ENCODE measurements around the gene FOXN1.
A peak's percentile ranks its signal among the peaks of the same experiment; 100 is the strongest.

Gene FOXN1

GRCh38 chr17:28567604-28568003, 61.5 kb downstream of the FOXN1 start:
- TF ChIP-seq PAX5 (IDR thresholded peaks at IDR 0.05; ENCODE audit: insufficient read depth, low read length, severe bottlenecking) (no peak), SPI1 (IDR thresholded peaks at IDR 0.05; ENCODE audit: low read depth, low read length) (peak; percentile 98)
- no peak for FAIRE-seq
- DNase-seq (ENCODE audit: insufficient read length, low spot score), result peak; percentile 43

GRCh38 chr17:28569446-28569845, 63.3 kb downstream of the FOXN1 start:
- FAIRE-seq, result no peak
- no peak for DNase-seq (ENCODE audit: insufficient read length, low spot score)
- TF ChIP-seq PAX5 (IDR thresholded peaks at IDR 0.05; ENCODE audit: insufficient read depth, low read length, severe bottlenecking) (no peak), POLR2A (IDR thresholded peaks at IDR 0.05; ENCODE audit: low read depth, low read length) (no peak), TAF1 (IDR thresholded peaks at IDR 0.05; ENCODE audit: low read depth, low read length) (no peak), POLR2AphosphoS5 (IDR thresholded peaks at IDR 0.05; ENCODE audit: low read depth, low read length) (no peak)

- peak; percentile 78 for FAIRE-seq
- 0 out of 2 replicates have a peak, but pooled peaks have one; percentile 1 for TF ChIP-seq POLR2A (IDR thresholded peaks at IDR 0.05; ENCODE audit: low read depth, low read length)
- no peak for TF ChIP-seq PAX5 (IDR thresholded peaks at IDR 0.05; ENCODE audit: insufficient read depth, low read length, severe bottlenecking)
- DNase-seq (ENCODE audit: insufficient read length, low spot score), result peak; percentile 38
Measured at GRCh38 chr17:28570716-28571360, 64.7 kb downstream of the FOXN1 start.

- peak; percentile 93 for FAIRE-seq
- TF ChIP-seq POLR2AphosphoS5 (IDR thresholded peaks at IDR 0.05; ENCODE audit: low read depth, low read length), result peak; percentile 67; the same call in 1 of the 2 replicates
- no peak for TF ChIP-seq PAX5 (IDR thresholded peaks at IDR 0.05; ENCODE audit: insufficient read depth, low read length, severe bottlenecking)
- TF ChIP-seq POLR2A (IDR thresholded peaks at IDR 0.05; ENCODE audit: low read depth, low read length), result peak; percentile 70
- peak; percentile 90 for TF ChIP-seq TAF1 (IDR thresholded peaks at IDR 0.05; ENCODE audit: low read depth, low read length)
- peak; percentile 35; the same call in 1 of the 2 replicates for TF ChIP-seq SPI1 (IDR thresholded peaks at IDR 0.05; ENCODE audit: low read depth, low read length)
- TF ChIP-seq POU2F2 (IDR thresholded peaks at IDR 0.05; ENCODE audit: low read depth, low read length), result 0 out of 2 replicates have a peak, but pooled peaks have one; percentile 42
- DNase-seq (ENCODE audit: insufficient read length, low spot score), result peak; percentile 92
Measured at GRCh38 chr17:28571361-28572122, 65.4 kb downstream of the FOXN1 start, which contains the start of gene PIGS. TSS of gene PIGS (minus strand) at chr17:28571524. CDS start at chr17:28571496, 28 bp downstream.

GRCh38 chr17:28572259-28573039, 66.3 kb downstream of the FOXN1 start:
- DNase-seq (ENCODE audit: insufficient read length, low spot score) (no peak), FAIRE-seq (no peak)
- TF ChIP-seq SPI1 (IDR thresholded peaks at IDR 0.05; ENCODE audit: low read depth, low read length) (no peak), POU2F2 (IDR thresholded peaks at IDR 0.05; ENCODE audit: low read depth, low read length) (no peak), POLR2AphosphoS5 (IDR thresholded peaks at IDR 0.05; ENCODE audit: low read depth, low read length) (no peak), TAF1 (IDR thresholded peaks at IDR 0.05; ENCODE audit: low read depth, low read length) (no peak), PAX5 (IDR thresholded peaks at IDR 0.05; ENCODE audit: insufficient read depth, low read length, severe bottlenecking) (no peak), POLR2A (IDR thresholded peaks at IDR 0.05; ENCODE audit: low read depth, low read length) (no peak)

GRCh38 chr17:28573040-28573380, 66.9 kb downstream of the FOXN1 start:
- TF ChIP-seq SPI1 (IDR thresholded peaks at IDR 0.05; ENCODE audit: low read depth, low read length) (no peak), POU2F2 (IDR thresholded peaks at IDR 0.05; ENCODE audit: low read depth, low read length) (no peak), TAF1 (IDR thresholded peaks at IDR 0.05; ENCODE audit: low read depth, low read length) (no peak), PAX5 (IDR thresholded peaks at IDR 0.05; ENCODE audit: insufficient read depth, low read length, severe bottlenecking) (no peak), POLR2AphosphoS5 (IDR thresholded peaks at IDR 0.05; ENCODE audit: low read depth, low read length) (no peak), POLR2A (IDR thresholded peaks at IDR 0.05; ENCODE audit: low read depth, low read length) (no peak)
- DNase-seq (ENCODE audit: insufficient read length, low spot score), result no peak
- no peak for FAIRE-seq

- no peak for TF ChIP-seq PAX5 (IDR thresholded peaks at IDR 0.05; ENCODE audit: insufficient read depth, low read length, severe bottlenecking)
- TF ChIP-seq SPI1 (IDR thresholded peaks at IDR 0.05; ENCODE audit: low read depth, low read length), result no peak
- TF ChIP-seq POLR2A (IDR thresholded peaks at IDR 0.05; ENCODE audit: low read depth, low read length), result no peak
- TF ChIP-seq TAF1 (IDR thresholded peaks at IDR 0.05; ENCODE audit: low read depth, low read length), result no peak
- TF ChIP-seq POLR2AphosphoS5 (IDR thresholded peaks at IDR 0.05; ENCODE audit: low read depth, low read length), result no peak
- no peak for TF ChIP-seq POU2F2 (IDR thresholded peaks at IDR 0.05; ENCODE audit: low read depth, low read length)
- no peak for FAIRE-seq
Measured at GRCh38 chr17:28573521-28573920, 67.4 kb downstream of the FOXN1 start.

GRCh38 chr17:28573966-28574480, 67.9 kb downstream of the FOXN1 start:
- FAIRE-seq (no peak), DNase-seq (ENCODE audit: insufficient read length, low spot score) (no peak)
- TF ChIP-seq POU2F2 (IDR thresholded peaks at IDR 0.05; ENCODE audit: low read depth, low read length) (no peak), POLR2AphosphoS5 (IDR thresholded peaks at IDR 0.05; ENCODE audit: low read depth, low read length) (no peak), TAF1 (IDR thresholded peaks at IDR 0.05; ENCODE audit: low read depth, low read length) (no peak), SPI1 (IDR thresholded peaks at IDR 0.05; ENCODE audit: low read depth, low read length) (no peak), PAX5 (IDR thresholded peaks at IDR 0.05; ENCODE audit: insufficient read depth, low read length, severe bottlenecking) (no peak), POLR2A (IDR thresholded peaks at IDR 0.05; ENCODE audit: low read depth, low read length) (no peak)

More at GRCh38 chr17:28573521-28573920, 67.4 kb downstream of the FOXN1 start:
- DNase-seq (ENCODE audit: insufficient read length, low spot score), result no peak

GRCh38 chr17:28574526-28574925, 68.4 kb downstream of the FOXN1 start:
- no peak for FAIRE-seq
- TF ChIP-seq POLR2A (IDR thresholded peaks at IDR 0.05; ENCODE audit: low read depth, low read length) (no peak), POU2F2 (IDR thresholded peaks at IDR 0.05; ENCODE audit: low read depth, low read length) (no peak), TAF1 (IDR thresholded peaks at IDR 0.05; ENCODE audit: low read depth, low read length) (no peak), PAX5 (IDR thresholded peaks at IDR 0.05; ENCODE audit: insufficient read depth, low read length, severe bottlenecking) (no peak), POLR2AphosphoS5 (IDR thresholded peaks at IDR 0.05; ENCODE audit: low read depth, low read length) (no peak), SPI1 (IDR thresholded peaks at IDR 0.05; ENCODE audit: low read depth, low read length) (no peak)
- no peak for DNase-seq (ENCODE audit: insufficient read length, low spot score)

Measured in GM12891 (cell line).